Kidney epithelial cell (primary cell): Measurements from ENCODE around the gene LAMC1. TPM values are rescaled to one million over a fixed set of nuclear protein-coding genes. Genes with fewer than 3 reads are reported as not detected.

Source experiments
- DNase-seq: peaks from one replicate; pipeline ENCODE4 v3.0.0-alpha.2; 2010; ENCODE audit warnings: low read depth
- H3K27me3 ChIP-seq: 2 replicates; pipeline ENCODE4 v1.6.0; 2011; ENCODE audit warnings: low read length; ENCODE audit not compliant: control insufficient read depth, insufficient read depth
- H3K36me3 ChIP-seq: 2 replicates; pipeline ENCODE4 v1.5.1; 2011; ENCODE audit warnings: low read length; ENCODE audit not compliant: control insufficient read depth, insufficient read depth
- H3K4me3 ChIP-seq: 2 replicates; pipeline ENCODE4 v1.5.1; 2011; ENCODE audit warnings: low read depth, mild to moderate bottlenecking, control low read depth, low read length
- total RNA-seq: library from RNA; depleted of rRNA; stranded (reverse); fragments of >200 nt; gene quantifications from 2 replicates; pipeline ENCODE4 v1.2.3, GENCODE V29; 2015
- TF ChIP-seq, protein P1 (sequence below): IDR thresholded peaks from 2 replicates; pipeline ENCODE4 v1.5.1; 2011; ENCODE audit warnings: mild to moderate bottlenecking, moderate library complexity, low read length, control low read depth, inconsistent platforms; ENCODE audit not compliant: insufficient read depth, poor library complexity, severe bottlenecking

The LAMC1 gene
- total RNA-seq, 1 donor from 2014 or later = 172 TPM

DNA sequence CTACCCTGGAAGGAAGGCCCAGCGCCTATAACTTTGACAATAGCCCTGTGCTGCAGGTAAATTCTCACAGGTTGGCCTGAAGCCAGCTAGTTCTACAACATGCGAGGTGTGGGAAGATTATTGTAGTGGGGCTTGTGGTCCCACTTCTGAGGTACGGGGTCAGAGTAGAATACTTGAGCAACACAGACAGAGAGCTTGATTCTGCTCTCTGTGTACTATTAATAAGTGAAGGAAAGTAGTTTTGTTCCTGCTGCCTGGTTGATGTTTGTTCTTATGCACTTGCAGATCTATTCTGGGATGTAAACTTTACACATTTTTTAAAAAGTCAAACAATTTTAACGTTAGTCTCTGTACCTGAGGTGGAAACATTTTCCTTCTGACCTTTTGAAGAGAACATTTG lies 80.4 kb downstream of the LAMC1 start:
- Histone ChIP-seq H3K4me3 (no peak overlapping the region), H3K27me3 (no peaks in the 10 kb centered on the region), H3K36me3 (peaks cover 1% of the 10 kb centered on the region)
- TF ChIP-seq, protein P1, sequence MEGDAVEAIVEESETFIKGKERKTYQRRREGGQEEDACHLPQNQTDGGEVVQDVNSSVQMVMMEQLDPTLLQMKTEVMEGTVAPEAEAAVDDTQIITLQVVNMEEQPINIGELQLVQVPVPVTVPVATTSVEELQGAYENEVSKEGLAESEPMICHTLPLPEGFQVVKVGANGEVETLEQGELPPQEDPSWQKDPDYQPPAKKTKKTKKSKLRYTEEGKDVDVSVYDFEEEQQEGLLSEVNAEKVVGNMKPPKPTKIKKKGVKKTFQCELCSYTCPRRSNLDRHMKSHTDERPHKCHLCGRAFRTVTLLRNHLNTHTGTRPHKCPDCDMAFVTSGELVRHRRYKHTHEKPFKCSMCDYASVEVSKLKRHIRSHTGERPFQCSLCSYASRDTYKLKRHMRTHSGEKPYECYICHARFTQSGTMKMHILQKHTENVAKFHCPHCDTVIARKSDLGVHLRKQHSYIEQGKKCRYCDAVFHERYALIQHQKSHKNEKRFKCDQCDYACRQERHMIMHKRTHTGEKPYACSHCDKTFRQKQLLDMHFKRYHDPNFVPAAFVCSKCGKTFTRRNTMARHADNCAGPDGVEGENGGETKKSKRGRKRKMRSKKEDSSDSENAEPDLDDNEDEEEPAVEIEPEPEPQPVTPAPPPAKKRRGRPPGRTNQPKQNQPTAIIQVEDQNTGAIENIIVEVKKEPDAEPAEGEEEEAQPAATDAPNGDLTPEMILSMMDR = no peak
- DNase-seq = no peak

DNA sequence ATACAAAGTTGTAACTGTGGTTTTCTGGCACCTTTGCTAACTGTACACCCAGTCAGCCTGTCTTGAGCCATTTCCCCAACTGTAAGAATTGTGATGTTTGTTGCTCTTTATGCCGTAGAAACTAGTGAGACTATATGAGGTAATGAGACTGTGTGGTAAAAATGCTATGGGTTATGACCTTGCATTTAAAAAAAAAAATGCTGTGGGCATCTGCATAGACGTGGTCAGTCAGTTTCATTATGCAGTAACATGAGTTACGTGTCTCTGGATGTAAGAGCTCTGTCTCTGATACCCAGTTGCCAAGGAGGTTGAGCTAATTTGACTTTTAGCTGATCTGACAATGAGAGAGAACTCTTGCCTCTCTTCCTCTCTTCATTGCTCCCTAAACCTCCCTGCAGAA lies 82.2 kb downstream of the LAMC1 start:
- H3K4me3 ChIP-seq = no peak overlapping the region
- DNase-seq = no peak

DNA sequence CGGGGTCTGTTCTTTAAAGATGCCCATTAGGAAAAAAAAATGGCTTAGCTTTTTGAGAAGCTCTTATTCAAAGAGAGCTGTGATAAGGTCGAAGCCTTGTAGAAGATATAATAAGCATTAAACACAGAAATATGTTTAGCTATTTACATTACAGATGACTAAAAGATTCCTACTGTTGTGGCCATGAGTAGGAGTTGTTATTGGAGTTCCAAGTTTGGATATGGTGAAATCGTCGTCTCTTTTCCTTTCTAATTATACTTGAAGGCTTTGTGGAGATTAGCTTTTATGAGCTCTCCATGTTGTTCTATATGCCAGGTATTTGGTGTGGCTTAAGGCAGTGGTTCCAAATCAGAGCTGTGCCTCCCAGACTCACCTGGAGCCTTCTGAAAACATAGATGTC lies 82.9 kb downstream of the LAMC1 start:
- H3K27me3 ChIP-seq = no peaks in the 10 kb centered on the region
- H3K4me3 ChIP-seq = no peak overlapping the region
- H3K36me3 ChIP-seq = peaks cover 3% of the 10 kb centered on the region
- no peak for DNase-seq
- TF ChIP-seq, protein P1 = no peak

More for the DNA sequence above, 82.2 kb downstream of the LAMC1 start:
- H3K36me3 ChIP-seq = peaks cover 2% of the 10 kb centered on the region
- TF ChIP-seq, protein P1 = no peak
- H3K27me3 ChIP-seq = no peaks in the 10 kb centered on the region

DNA sequence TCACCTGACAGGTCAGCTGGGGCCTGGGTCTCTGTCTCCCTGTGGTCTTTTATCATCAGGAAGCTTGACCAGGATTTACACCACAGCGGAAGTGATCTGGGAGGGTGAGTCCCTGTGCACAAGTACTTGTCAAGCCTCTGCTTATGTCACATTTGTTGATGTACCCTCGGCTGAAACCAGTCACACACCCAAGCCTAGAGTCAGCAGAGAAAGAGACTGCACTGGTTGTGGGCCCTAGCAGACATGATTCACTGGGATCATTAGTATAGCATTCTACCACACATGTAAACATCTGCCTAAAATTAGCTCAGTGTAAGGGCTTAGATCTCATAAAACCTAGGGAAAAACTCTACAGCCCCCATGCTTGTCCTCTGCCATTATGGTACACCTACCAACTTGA lies 83.5 kb downstream of the LAMC1 start:
- no peak for DNase-seq
- Histone ChIP-seq H3K27me3 (no peaks in the 10 kb centered on the region), H3K4me3 (no peak overlapping the region), H3K36me3 (peaks cover 3% of the 10 kb centered on the region)
- TF ChIP-seq, protein P1 = no peak

DNA sequence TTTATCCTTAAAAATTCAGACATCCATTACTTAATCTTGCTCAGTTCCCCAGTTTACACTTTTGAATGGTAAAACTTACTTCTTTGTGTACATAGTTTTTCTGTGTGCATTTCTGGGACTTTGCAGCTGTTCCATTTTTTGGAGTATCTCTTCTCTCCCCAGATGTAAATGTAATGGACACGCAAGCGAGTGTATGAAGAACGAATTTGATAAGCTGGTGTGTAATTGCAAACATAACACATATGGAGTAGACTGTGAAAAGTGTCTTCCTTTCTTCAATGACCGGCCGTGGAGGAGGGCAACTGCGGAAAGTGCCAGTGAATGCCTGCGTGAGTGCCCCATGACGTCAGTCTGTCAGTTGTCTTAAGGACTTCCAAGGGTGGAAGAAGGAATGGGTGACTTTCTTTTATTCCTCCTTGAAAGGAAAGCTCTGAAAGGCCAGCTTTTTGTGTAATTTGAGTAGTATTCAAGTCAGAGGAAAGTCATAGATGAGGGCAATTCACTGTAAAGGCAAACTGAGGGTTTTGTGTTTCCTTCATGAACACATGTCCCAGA lies 87.2 kb downstream of the LAMC1 start:
- no peaks in the 10 kb centered on the region for H3K27me3 ChIP-seq
- peaks cover 4% of the 10 kb centered on the region for H3K36me3 ChIP-seq
- no peak for DNase-seq
- TF ChIP-seq, protein P1 = no peak
- no peak overlapping the region for H3K4me3 ChIP-seq

DNA sequence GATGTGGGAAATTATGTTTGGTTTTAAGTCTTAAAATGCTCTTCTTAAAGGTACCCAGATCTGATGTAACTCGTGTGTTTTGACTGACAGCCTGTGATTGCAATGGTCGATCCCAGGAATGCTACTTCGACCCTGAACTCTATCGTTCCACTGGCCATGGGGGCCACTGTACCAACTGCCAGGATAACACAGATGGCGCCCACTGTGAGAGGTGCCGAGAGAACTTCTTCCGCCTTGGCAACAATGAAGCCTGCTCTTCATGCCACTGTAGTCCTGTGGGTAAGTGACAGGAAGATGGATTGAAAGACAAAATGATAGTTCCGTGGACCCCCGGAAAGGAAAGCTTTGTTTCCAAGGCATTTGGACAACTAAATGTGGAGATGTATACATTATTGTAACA lies 91.2 kb downstream of the LAMC1 start:
- TF ChIP-seq, protein P1 = no peak
- DNase-seq = no peak
- Histone ChIP-seq H3K27me3 (no peaks in the 10 kb centered on the region), H3K4me3 (no peak overlapping the region), H3K36me3 (peaks cover 9% of the 10 kb centered on the region)
